Measurements from ENCODE around the gene OGFOD3.

OGFOD3 gene

DNA sequence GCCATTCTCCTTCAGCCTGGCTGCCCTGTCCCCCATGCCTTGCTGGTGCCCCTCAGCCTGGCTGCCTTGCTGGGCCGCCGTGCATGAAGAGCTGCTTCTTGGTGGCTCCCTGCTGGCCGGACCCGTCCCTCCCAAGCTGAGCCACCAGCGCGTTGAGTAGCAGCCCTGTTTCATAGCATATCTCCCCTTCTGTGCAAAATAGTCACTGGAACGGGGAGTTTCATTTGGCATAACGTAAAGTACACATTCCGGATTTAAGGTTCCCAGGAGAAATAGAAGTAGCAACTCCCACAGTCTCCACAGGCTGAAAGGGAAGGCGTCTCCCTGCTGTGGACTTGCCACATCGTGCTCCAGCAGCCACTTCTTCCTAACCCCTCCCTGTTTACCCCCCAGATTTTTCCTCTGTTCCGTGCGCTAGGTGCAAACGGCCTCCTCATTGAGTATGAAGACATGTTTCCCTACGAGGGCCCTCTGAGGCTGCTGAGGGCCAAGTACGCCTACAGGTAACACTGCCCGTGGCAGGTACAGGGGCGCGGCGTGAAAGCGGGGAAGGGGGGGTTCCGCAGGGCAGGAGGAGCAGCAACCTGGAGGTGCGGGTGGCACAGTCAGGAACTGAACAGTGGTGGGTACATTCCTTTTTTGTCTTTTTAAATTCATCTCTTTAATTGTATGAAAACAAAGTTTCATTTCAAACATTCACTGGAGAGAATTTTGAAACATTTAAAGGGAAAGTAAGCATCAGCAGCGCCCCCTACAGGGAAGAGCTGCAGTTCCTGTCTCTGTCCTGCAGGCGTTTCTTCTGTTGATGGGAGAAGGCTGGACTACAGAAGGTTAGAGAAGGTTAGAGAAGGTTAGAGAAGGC lies 5.8 kb upstream of the OGFOD3 start:
- H3K27ac ChIP-seq: no peak overlapping the region
- TF ChIP-seq ZFX (IDR thresholded peaks at IDR 0.05): no peak
- TF ChIP-seq, protein P1, sequence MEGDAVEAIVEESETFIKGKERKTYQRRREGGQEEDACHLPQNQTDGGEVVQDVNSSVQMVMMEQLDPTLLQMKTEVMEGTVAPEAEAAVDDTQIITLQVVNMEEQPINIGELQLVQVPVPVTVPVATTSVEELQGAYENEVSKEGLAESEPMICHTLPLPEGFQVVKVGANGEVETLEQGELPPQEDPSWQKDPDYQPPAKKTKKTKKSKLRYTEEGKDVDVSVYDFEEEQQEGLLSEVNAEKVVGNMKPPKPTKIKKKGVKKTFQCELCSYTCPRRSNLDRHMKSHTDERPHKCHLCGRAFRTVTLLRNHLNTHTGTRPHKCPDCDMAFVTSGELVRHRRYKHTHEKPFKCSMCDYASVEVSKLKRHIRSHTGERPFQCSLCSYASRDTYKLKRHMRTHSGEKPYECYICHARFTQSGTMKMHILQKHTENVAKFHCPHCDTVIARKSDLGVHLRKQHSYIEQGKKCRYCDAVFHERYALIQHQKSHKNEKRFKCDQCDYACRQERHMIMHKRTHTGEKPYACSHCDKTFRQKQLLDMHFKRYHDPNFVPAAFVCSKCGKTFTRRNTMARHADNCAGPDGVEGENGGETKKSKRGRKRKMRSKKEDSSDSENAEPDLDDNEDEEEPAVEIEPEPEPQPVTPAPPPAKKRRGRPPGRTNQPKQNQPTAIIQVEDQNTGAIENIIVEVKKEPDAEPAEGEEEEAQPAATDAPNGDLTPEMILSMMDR (conservative IDR thresholded peaks at IDR 0.05): peak; percentile 83

DNA sequence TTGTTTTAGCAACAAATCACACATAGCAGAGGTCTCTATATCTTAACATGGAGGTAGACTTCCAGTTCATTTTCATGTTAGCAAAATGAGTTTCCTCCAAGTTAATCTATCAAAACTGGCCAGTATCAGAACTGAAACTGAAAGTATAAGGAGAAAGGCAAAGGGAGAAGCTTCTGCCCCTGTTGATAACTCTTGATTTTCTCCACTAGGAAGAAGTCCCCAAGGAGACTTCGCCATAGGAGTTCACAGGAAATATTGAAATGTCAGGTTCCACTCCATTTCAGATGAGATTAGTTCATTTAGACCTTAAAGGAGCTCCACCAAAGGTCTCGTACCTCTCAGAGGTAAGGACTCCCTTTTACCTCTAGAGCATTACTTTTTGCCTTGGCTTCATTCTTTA lies 1.2 kb upstream of the OGFOD3 start:
- TF ChIP-seq ZFX (IDR thresholded peaks at IDR 0.05): no peak
- TF ChIP-seq, protein P1 (conservative IDR thresholded peaks at IDR 0.05): no peak
- H3K27ac ChIP-seq: no peak overlapping the region

DNA sequence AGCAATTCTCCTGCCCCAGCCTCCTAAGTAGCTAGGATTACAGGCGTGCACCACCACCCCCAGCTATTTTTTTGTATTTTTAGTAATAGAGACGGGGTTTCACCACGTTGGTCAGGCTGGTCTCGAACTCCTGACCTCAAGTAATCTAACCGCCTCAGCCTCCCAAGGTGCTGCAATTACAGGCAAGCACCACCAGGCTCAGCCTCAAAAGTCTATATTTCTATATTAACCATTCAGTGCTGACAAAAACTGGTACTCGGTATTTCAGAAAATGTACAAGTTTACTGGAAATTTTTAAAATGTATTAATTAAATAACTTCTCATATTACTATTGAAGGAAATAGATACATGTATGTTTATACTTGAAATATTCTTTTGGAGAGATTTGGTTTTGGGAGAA lies 1.6 kb downstream of the OGFOD3 start:
- TF ChIP-seq, protein P1 (conservative IDR thresholded peaks at IDR 0.05): no peak; the same call in 1 of the 2 replicates
- no peak for TF ChIP-seq ZFX (IDR thresholded peaks at IDR 0.05)
- no peak overlapping the region for H3K27ac ChIP-seq

DNA sequence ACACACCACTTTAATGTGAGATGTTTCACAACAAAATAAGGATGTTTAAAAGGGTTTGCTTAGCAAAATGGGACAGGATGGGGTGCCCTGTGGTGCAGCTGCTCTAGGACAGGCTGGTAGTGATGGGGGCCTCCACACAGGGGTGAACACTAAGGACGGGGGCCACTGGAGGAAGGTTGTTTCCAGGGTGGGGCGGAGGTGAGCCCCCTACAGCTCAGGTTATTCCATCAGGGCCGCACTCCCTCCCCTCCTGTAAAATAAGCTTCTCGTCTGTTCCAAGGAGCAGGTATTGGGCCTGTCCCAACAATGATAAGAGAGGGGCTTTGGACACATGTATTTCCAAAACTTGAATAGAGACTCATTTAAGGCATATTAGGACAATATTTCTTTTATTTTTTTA lies 2.1 kb downstream of the OGFOD3 start:
- no peak for TF ChIP-seq ZFX (IDR thresholded peaks at IDR 0.05)
- TF ChIP-seq, protein P1 (conservative IDR thresholded peaks at IDR 0.05): no peak

DNA sequence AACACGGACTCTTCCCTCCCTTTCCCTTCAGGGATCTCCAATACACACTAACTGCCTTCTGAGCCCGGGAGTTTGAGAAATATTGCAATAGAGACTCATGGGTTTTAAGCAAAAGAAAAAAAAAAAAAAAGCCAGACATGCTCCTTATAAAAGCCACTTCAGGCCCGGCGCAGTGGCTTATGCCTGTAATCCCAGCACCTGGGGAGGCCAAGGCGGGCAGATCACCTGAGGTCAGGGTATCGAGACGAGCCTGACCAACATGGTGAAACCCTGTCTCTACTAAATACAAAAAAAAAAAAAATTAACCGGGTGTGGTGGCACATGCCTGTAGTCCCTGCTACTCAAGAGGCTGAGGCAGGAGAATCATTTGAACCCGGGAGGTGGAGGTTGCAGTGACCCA lies 2.6 kb downstream of the OGFOD3 start:
- no peak overlapping the region for H3K27ac ChIP-seq
- TF ChIP-seq, protein P1 (conservative IDR thresholded peaks at IDR 0.05): no peak
- no peak for TF ChIP-seq ZFX (IDR thresholded peaks at IDR 0.05)

More for the DNA sequence above, 2.1 kb downstream of the OGFOD3 start:
- H3K27ac ChIP-seq: no peak overlapping the region

DNA sequence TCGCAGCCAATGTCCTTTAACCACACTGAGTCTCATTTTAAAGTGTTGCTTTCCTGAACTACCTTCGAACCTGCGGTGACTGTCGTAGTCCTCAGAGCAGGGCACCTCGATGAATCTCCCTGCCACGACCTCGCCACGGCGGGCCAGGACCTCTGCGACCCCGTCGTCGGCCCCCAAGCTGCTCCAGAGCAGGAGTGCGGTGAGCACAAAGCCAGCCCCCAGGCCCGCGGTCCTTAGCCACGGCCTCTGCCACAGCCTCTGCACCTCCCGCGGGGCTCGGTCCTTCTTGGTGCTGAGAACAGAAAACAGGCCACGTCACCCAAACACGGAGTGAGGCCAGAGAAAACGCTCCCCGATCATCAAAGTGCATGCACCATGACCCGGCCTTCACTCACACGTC lies 3.0 kb downstream of the OGFOD3 start:
- no peak for TF ChIP-seq ZFX (IDR thresholded peaks at IDR 0.05)
- TF ChIP-seq, protein P1 (conservative IDR thresholded peaks at IDR 0.05): no peak

DNA sequence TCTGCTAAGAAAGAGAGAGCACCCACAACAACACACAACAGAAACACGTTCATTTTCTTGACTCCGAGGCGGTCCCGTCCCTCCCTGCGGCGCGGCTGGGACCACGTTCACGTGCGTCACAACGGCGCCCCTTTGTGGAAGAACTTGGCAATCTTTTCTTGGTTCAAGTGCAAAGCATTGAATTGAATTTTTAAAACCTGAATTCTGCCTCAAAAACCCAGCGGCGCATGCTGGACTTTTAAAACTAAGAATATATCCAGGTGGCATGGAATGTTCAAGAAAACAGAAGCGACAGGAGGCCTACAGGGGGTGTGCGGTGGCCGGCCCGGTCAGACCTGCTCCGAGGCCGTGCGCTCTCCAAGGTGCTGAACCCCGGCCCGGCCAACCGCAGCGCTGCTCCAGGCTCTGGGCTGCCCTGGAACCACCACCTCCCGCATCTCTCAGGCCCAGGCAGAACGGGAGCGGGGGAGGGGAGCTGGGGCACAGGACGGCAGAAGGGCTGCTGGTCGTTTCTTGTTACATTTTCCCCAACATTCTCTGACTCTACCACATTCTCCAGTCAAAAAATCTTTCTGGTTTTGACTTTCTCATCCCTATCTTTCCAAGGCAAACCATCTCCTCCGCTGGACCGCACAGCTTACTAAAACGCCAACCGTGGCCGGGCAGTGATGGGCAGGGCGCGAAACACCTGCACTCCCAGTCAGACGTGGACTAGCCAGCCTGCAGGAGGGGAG lies 3.7 kb downstream of the OGFOD3 start:
- H3K27ac ChIP-seq: no peak overlapping the region
- no peak for TF ChIP-seq ZFX (IDR thresholded peaks at IDR 0.05)
- TF ChIP-seq, protein P1 (conservative IDR thresholded peaks at IDR 0.05): peak; percentile 73

More for the DNA sequence above, 3.0 kb downstream of the OGFOD3 start:
- H3K27ac ChIP-seq: no peak overlapping the region

Measured in C4-2B (cell line).